HG03457 (cell line): ENCODE results near the gene DDX28.
"Not testable (repeated sequence)": the region's sequence is repeated elsewhere in the genome, so short reads cannot be mapped to it uniquely, and the experiment has no call there.

ENCODE experiments used
- ATAC-seq: cut with Tn5 transposase; IDR thresholded peaks from one replicate; pipeline ENCODE4 v1.9.1; 2021; ENCODE audit warnings: moderate number of reproducible peaks; ENCODE audit not compliant: unreplicated experiment

The DDX28 gene

DNA sequence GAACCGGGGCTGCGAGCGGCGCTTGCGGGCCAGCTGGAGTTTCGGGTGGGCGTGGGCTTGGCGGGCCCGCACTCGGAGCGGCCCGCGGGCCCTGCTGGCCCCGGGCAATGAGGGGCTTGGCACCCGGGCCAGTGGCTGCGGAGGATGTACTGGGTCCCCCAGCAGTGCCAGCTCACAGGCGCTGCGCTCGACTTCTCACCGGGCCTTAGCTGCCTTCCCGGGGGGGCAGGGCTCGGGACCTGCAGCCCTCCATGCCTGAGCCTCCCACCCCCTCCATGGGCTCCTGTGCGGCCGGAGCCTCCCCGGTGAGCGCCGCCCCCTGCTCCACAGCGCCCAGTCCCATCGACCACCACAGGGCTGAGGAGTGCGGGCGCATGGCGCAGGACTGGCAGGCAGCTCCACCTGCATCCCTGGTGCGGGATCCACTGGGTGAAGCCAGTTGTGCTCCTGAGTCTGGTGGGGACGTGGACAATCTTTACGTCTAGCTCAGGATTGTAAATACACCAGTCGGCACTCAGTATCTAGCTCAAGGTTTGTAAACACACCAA lies 24.7 kb downstream of the DDX28 start:
- not testable (repeated sequence) for ATAC-seq

DNA sequence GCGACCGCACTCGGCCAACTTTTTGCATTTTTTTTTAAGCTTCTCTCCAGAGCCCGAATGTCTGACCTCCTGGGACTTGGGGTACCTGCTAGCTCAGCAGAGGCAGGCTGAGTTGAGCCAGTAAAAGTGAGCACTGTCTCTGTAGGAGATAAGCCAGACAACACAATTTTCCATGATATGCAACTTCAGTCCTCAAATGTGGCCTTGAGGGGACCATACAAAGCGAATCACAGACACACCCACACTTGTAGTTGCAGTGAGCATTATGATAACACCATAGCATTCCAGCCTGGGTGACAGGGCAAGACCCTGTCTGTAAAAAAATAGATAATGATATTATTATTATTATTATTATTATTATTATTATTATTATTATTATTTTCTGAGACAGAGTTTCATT lies 26.4 kb downstream of the DDX28 start:
- no peak for ATAC-seq

DNA sequence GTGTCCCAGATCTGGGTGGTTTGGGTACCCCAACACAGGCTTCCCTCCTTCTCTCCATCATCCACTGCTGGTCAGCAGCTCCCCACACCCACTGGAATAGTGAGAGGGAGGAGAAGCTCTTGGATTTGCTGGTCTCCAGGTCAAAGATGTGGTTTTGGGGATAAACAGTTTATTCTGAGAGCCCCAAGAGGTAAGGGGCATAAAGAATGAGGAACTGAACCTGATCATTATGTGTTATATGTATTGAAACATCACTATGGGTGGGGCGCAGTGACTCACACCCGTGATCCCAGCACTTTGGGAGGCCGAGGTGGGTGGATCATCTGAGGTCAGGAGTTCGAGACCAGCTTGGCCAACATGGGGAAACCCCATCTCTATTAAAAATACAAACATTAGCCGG lies 27.6 kb downstream of the DDX28 start:
- ATAC-seq, result no peak

DNA sequence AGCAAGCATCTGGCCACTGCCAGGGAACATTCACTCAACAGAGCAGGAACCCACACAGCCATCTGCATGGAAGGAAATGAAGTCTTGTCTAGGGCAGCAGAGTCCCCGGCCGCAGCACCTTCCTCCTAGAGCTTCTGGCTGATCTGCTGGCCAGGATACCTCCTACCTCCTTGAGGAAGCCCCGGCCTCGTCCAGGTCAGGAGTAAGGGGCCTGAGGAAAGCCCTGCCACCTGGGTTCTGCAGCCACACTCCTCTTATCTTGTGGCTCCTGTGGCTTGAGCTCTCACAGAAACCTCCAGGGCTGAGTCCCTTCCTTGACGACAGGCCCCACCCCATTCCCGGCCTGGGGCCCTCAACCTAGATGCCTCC lies 29.0 kb downstream of the DDX28 start:
- not testable (repeated sequence) for ATAC-seq

DNA sequence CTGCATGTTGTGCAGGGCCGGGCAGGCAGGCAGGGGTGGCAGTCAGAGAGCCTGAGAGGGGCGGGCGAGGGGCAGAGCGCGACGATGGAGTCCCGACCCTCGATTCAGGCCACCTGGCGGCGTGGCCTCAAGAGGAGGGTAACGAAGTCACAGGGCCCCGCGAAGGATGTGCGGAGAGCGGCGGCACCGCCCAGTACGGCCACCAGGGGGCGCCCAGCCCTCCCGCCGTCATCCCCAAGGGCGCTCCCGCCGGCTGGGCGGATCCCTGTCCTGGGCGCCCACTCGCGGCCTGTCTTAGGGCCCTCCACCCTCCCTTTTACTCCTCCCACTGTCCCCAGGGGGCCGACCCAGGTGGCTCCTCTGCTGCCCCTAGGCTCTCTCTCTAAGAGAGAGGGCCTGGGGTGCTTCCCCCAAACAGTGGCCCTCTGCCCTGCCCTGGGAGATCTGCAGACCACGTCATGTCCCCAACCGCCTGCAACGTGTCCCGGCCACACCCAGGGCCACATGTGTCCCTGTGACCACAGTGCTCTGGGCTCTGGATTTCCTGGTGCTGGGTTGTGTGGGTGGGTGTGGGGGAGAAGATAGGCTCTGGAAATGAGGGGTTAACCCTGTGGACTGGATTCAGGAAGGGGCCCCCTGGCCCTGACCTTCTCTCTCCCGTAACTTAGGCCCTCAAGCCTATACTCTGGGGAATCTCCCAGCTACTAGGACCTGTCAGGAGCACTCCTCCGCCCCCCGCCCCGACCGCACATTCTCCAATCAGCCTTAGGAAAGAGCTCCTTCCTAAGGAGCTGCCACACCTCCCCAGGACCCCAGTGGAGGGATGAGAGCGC lies 29.6 kb downstream of the DDX28 start:
- ATAC-seq, result peak; percentile 64

DNA sequence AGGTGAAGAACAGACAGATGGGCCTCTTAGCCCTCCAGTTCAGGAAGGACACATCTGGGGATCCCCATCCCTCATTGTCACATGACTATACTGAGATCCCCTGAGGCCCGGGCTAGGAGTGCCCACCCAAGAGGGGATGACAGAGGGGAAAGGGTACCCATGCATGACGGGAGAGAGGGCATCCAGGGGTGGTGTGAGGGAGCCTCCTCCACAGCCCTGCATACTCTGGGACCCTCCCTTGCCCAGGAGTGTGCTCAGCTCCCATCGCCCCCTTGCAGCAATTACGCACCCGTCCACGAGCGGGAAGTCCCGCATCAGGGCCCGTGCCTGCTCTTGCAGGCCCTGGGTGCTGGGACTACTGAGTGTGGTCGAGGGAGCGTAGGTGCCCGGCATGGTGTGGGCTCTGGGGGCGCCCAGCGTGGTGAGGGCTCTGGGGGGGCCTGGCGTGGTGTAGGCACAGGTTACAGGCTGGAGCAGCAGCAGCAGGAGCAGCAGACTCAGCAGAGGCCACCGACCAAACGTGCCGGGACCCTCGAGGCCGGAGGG lies 30.3 kb downstream of the DDX28 start:
- ATAC-seq, result no peak

DNA sequence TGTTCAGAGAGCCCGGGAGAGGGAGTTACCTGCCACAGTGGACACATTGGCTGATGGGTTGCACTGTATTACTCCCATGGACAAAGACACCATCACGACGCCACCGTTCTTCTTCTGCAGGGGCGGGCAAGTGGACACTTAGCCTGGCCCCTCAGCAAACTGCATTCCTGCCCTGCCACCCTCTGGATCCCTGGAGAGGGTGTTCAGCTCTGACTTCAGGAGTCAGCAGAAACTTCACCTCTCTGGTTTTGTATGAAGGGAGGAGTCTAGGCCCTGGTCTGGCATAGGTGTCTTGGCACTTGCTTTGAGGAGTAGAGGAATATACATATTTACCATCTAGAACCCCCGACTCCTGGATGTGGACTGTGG lies 33.0 kb downstream of the DDX28 start:
- no peak for ATAC-seq

DNA sequence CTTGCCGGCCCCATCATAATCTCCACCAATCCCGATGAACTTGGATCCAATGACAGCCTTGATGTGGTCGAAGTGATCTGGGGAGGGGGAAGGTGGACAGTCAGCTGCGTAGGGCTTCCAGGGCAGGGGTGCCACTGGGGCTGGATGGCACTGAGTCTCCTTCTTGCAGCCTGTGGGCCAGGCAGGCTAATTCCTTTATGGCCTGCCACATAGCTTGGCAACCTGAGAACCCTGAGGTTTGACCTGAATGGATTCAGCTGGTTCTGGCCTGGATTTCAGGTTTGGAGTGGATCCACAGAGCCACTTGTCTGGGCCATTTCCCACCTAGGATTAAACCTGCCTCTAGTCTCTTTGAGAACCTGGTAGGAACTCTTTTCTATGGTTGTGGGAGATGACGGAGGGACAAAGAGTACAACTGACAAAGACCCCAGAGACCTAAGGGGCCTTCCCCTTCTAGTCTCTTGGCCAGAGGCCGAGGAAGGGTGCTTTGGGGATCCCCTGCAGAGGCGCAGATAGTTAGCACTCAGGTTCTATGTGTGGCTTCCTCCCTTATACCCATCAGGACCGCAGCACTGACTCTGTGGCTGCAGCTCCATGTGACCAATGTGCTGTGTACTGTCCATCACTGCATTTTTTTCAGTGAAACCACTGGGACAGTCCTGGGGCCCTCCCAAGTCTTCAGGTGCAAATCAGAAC lies 33.6 kb downstream of the DDX28 start:
- no peak for ATAC-seq

DNA sequence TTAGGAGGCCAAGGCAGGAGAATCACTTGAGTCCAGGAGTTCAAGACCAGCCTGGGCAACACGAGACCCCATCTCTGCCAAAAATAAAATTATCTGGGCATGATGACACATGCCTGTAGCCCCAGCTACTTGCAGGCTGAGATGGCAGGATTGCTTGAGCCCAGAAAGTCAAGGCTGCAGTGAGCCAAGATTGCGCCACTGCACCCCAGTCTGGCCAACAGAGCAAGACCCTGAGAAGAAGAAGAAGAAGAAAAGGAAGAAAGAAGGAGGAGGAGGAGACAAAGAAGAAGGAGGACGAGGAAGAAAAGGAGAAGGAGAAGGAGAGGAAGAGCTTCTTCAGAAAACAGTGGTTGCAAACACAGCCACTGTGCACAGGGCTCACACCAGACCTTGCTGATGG lies 34.4 kb downstream of the DDX28 start:
- ATAC-seq, result no peak

DNA sequence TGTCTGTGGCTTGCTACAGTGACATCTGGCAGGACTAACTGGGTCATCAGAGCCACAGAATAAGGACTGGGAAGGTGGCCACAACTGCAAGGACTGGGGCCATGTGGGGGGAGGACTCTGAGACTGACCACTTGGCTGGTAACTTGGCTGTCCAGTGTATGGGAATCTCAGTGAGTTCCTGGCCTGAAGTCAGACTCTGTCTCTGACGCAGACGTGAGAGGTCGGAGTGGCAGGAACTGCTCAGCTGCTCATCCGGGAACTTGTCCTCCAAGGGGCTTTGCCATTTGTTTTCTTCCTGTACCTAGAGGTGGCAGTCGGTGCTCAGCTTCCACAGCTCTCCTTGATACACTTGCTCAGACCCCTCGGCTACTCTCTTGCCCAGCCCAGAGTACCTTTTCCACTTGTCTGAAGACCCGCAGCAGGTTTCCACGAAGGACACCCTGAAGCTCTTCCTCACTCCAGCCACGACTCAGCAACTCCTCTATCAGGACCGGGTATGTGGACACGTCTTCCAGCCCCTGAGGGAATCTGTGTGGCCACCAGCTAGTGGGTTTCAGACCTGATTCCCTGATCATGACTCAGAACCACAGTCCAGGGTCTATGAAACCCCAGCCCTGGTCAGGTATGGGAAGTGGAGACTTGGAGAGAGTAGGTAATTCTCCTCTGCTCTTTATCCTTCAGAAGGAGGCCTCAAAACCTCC lies 35.4 kb downstream of the DDX28 start:
- no peak for ATAC-seq

DNA sequence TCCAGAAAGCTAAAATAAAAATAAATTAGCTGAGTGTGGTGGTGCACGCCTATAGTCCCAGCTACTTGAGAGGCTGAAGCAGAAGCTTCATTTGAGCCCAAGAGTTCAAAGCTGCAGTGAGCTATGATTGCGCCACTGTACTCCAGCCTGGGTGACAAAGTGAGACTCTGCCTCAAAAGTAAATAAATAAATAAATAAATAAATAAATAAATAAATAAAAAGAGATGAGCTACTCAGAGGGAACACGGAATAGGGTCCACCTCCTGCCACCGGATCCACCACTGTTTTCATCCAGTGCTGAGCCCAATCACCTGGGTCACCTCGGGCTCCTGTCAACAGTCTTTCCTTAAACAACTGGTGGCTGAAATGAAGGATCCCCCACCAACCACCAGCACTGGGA lies 36.1 kb downstream of the DDX28 start:
- no peak for ATAC-seq

DNA sequence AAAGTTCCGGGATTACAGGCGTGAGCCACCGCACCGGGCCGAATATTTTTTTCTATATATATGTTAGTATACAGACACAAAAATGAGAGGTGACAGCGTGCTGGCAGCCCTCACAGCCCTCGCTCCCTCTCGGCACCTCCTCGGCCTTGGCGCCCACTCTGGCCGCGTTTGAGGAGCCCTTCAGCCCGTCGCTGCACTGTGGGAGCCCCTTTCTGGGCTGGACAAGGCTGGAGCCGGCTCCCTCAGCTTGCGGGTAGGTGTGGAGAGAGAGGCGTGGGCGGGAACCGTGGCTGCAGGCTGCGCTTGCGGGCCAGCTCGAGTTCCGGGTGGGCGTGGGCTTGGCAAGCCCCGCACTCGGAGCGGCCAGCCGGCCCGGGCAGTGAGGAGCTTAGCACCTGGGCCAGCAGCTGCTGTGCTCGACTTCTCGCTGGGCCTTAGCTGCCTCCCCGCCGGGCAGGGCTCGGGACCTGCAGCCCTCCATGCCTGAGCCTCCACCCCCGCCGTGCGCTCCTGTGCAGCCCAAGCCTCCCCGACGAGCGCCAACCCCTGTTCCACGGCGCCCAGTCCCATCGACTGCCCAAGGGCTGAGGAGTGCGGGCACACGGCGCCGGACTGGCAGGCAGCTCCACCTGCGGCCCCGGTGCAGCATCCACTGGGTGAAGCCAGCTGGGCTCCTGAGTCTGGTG lies 40.9 kb downstream of the DDX28 start:
- no peak for ATAC-seq

DNA sequence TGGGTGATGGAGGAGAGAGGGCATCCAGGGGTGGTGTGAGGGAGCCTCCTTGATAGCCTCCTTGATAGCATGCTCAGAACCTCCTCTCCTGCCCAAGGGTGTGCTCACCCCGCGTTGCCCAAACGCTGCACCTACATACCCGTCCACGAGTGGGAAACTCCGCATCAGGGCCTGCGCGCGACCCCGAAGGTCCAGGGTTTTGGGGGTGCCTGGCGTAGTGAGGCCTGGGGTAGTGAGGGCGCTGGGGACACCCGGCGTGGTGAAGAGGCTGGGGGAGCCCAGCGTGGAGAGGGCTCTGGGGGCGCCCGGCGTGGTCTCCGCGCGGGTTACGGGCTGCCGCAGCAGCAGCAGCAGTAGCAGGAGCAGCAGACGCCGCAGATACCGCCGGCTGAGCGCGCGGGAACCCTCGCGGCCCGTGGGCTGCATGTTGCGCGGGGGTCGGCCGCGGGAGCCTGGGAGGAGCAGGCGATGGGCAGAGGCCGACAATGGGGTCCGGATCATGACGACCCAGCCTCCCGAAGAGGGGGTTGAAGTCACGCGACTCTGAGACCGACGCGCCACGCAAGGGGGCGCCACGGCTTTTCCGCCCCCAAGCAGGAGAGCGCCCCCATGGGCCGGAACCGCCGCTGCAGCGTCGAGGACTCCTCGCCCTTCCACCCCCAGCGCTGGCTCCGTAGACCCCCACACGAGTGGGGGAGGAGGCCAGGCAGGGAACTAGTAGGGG lies 42.9 kb downstream of the DDX28 start, which contains the start of gene DPEP3:
TSS of gene DPEP3 (minus strand) at position 545 of the 724 bp plus-strand sequence. CDS start at position 426, 119 bp downstream.
- ATAC-seq, result no peak

DNA sequence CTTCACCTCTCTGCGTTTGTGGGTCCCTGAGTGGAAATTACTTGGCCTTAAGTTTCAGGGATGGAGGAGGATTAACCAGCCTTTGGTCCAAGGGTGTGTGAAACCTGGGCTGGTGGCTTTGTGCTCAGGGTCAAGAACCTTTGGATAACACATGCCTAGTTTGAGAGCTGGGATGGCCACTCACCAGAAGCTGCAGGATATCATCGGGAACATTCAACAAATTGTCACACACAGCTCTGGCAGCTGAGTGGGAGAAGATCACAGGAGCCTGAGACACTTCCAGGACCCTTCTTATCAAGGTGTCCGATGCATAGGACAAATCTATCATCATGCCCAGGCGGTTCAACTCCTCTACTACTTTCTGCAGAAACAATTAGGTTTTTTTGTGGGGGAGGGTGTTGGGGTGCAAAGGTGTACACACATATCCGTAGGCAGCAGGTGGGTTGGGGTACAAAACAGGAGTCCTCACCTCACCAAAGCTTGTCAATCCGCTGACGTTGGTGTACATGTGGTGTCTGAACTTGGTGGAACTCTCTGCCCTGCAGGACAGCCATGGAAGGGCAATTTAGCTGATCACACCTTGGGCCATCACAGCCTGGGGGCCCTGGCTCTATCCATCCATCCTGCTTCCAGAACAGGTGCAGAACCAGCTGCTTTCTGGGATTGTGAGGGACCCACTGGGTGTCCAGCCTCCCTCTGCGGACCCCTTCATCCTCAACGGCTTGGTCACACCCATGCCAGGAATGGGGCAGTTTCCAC lies 45.4 kb downstream of the DDX28 start:
- ATAC-seq, result no peak

DNA sequence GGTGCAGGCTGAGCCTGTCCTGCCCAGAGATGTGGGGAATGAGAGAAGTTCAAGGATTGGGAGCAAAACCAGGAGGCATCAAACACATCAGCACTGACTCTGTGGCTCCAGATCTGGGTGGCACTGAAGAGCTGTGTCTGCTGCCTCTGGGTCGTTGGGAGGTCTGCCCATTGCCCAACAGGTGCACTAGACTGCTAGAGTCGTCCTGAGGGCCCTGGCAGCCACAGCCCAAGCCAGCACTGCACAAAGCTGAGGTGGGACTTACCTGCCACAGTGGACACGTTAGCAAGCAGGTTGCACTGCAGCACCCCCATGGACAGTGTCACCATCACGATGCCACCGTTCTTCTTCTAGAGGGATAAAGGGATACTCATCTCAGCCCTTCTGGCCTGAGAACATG lies 46.0 kb downstream of the DDX28 start:
- ATAC-seq, result no peak

DNA sequence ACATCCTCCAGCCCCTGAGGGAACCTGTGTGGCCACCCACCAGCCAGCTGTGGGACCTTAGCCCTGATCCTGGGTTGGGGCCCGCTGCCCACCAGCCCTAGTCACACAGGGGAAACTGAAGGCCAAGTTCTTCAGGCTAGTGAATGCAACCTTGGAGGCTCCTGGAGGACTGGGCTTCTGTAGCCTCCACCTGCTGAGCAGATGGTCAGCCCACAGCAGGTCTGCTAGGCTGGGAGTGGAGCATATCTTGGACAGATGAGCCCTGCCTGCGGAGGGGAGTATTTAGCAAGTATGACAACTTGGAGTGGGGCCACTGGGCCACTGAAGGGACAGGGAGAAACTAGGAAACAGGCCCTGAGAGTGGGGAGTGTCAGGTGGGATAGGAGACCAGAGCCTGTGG lies 46.8 kb downstream of the DDX28 start:
- no peak for ATAC-seq

DNA sequence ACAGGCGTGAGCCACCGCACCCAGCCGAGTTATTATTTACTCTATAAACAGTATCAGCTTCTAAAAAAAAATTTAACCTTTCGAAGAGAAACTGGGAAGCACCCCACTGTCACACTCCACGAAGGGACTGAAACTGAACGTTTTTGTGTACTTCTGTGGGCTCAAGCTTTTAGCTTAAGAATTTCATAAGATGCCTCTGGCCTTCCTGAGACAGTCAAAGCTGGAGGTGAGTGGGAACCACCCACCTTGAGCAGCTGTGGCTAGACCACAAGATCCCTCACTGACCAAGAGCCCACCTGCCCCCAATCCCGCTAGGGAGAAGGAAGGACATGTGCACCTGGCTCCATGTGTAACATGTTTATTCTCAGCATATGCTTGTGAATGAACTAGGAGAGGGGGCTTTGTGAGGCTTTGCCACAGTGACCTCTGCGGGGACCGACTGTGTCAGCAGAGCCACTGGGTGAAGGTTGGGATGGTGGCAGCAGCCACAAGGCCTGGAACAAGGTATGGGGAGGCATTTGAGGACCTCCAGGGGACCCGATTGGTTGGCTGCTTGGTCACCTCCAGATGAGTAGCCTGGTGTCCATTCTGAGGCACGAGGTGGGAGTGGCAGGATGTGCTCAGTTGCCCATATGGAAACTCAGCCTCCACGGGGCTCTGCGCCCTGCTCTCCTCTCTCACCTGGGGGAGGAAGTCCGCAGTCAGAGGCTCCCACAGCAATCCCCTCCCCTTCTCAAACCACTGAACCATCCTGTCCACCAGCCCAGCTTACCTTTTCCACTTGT lies 47.5 kb downstream of the DDX28 start:
- ATAC-seq, result no peak

DNA sequence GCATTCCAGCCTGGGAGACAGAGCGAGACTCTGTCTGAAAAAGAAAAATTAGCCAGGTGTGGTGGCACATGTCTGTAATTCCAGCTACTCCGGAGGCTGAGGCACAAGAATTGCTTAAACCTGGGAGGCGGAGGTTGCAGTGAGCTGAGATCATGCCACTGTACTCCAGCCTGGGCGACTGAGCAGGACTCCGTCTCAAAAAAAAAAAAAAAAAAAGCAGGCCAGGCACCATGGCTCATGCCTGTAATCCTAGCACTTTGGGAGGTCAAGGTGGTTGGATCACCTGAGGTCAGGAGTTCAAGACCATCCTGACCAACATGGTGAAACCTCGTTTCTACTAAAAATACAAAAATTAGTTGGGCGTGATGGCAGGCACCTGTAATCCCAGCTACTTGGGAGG lies 50.7 kb downstream of the DDX28 start:
- ATAC-seq, result not testable (repeated sequence)

DNA sequence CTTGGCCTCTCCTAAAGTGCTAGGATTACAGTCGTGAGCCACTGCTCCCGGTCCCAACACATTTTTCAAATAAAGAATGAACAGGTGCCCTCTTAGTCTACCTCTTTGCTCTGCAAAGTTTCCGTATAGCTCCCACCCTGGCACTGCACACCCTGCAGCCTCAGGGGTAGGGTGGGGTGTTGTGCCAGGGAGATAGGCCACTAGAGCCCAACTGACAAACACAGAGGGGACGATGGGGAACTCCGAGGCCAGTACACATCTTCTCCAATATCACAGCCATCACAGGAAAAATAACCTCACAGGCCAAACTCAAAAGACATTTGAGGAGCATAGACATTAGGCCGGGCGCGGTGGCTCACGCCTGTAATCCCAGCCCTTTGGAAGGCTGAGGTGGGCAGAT lies 51.9 kb downstream of the DDX28 start:
- no peak for ATAC-seq
